Body of pancreas (tissue), 4 donors: ENCODE data around the gene SELE.

ENCODE experiments used
- POLR2A ChIP-seq, 3 donors: fragments of 450-650 bp; IDR thresholded peaks; one replicate each; pipeline ENCODE4 v1.6.1; 2016; ENCODE audit warnings: antibody characterized with exemption in 3 of 3, mild to moderate bottlenecking in 2 of 3
- TF ChIP-seq, protein P1 (sequence below), 7 experiments: fragments of 450-650 bp in 4 of 7; fragments of 200-600 bp in 3 of 7; sonication (generic) in 3 of 7; IDR thresholded peaks; one replicate each; pipeline ENCODE4 v1.5.1; 2016 to 2019; ENCODE audit warnings: antibody characterized with exemption in 7 of 7

DNA sequence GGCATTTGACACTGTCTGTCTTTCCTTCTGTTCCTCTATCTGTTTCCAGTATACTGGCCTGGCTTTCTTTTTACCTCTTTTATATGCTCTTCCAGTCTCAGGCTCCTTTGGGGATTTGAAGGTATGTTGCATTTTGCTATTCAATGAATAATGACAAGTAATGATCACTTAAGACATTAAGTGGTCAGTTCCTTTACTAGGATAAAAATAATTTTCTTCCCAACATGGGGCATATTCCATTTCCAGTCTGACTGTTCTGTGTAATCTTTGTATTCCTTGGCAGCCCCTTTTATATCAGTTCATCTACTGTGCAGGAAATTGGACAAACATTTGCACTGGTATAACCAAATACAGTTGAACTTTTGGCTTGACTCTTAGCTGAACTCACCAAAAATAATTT, 45.3 kb upstream of the SELE start:
- TF ChIP-seq, protein P1, sequence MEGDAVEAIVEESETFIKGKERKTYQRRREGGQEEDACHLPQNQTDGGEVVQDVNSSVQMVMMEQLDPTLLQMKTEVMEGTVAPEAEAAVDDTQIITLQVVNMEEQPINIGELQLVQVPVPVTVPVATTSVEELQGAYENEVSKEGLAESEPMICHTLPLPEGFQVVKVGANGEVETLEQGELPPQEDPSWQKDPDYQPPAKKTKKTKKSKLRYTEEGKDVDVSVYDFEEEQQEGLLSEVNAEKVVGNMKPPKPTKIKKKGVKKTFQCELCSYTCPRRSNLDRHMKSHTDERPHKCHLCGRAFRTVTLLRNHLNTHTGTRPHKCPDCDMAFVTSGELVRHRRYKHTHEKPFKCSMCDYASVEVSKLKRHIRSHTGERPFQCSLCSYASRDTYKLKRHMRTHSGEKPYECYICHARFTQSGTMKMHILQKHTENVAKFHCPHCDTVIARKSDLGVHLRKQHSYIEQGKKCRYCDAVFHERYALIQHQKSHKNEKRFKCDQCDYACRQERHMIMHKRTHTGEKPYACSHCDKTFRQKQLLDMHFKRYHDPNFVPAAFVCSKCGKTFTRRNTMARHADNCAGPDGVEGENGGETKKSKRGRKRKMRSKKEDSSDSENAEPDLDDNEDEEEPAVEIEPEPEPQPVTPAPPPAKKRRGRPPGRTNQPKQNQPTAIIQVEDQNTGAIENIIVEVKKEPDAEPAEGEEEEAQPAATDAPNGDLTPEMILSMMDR (IDR thresholded peaks at IDR 0.05), result no peak
- TF ChIP-seq POLR2A (IDR thresholded peaks at IDR 0.05), result no peak
